ENCODE results near the gene WASF3.

DNA sequence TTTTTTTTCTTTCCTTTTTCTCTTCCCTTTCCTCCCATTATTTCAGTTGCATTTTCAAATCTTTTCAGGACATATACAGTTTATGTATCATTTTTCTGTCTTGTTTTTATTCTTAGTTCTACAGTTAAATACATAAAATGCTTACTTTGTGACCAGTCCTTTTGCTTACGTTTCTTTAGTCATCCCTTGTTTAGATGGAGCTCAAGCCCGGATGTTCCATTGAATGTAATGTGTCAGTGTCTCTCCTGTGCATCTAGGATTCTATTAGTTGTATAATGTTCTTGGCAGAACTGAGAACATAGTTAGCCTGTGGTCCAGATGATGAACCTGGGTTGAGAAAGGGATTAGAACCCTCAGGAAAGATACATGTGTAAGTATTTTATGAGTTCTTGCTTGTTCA, 17.8 kb downstream of the WASF3 start:
- TF ChIP-seq, protein P1, sequence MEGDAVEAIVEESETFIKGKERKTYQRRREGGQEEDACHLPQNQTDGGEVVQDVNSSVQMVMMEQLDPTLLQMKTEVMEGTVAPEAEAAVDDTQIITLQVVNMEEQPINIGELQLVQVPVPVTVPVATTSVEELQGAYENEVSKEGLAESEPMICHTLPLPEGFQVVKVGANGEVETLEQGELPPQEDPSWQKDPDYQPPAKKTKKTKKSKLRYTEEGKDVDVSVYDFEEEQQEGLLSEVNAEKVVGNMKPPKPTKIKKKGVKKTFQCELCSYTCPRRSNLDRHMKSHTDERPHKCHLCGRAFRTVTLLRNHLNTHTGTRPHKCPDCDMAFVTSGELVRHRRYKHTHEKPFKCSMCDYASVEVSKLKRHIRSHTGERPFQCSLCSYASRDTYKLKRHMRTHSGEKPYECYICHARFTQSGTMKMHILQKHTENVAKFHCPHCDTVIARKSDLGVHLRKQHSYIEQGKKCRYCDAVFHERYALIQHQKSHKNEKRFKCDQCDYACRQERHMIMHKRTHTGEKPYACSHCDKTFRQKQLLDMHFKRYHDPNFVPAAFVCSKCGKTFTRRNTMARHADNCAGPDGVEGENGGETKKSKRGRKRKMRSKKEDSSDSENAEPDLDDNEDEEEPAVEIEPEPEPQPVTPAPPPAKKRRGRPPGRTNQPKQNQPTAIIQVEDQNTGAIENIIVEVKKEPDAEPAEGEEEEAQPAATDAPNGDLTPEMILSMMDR (IDR thresholded peaks at IDR 0.05), result no peak
- TF ChIP-seq POLR2A (IDR thresholded peaks at IDR 0.05) (no peak), POLR2AphosphoS5 (IDR thresholded peaks at IDR 0.05) (no peak)

Measured in transverse colon (tissue), 4 donors.